GM18870 (cell line): Measurements from ENCODE around the gene CCDC106.

Experiments
- ATAC-seq: cut with Tn5 transposase; IDR thresholded peaks from one replicate; pipeline ENCODE4 v1.9.1; 2021; ENCODE audit warnings: moderate library complexity; ENCODE audit not compliant: unreplicated experiment

The CCDC106 gene

DNA sequence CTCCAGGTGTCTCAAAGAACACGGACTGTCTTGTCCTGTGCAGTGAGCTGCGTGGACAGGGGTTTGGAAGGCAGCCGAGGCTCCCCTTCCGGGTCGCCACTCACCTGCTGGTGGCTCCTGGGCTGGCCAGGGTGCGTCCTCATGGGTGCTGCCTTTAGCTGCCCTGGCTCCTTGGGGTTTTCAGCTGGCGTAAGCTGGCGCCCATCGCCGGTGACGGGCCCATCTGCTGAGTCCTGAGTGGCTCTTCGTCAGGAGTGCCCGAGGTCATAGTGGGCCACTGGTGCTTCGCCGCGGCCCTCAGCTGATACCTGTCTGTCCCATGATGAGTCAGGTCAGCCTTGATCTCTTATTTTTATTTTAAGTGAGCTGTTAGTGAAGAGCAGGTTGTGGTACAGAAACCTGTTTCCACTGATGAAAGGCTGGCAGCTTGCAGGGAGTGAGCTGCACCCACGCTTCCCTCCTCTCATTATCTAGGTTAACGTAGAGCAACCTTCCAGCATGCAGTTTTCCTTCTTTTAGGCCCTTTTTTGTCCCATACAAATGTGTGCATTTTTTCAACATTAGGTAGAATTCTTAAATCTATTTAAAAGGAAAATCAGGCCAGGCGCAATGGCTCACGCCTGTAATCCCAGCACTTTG, 45.4 kb downstream of the CCDC106 start:
- ATAC-seq, result no peak

DNA sequence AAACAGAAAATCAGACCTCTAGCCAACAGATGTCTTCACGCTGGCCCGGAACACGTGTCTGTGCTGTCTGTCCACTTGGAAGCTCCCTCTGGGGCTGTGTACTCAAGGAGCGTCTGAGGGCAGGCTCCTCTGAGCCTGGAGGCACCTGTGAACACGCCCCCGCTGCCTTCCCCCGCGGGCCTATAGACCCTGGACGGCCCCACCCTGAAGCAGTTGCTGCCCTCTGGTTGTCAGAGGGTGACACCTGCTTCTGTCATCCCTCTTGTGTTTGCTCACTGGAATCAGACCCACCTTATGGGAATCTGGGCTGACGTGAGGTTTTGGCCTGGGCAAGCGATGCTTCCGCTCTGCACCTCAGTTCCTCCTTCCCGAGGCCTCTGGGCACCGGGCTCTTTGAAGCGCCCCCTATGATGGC, 46.2 kb downstream of the CCDC106 start:
- no peak for ATAC-seq

DNA sequence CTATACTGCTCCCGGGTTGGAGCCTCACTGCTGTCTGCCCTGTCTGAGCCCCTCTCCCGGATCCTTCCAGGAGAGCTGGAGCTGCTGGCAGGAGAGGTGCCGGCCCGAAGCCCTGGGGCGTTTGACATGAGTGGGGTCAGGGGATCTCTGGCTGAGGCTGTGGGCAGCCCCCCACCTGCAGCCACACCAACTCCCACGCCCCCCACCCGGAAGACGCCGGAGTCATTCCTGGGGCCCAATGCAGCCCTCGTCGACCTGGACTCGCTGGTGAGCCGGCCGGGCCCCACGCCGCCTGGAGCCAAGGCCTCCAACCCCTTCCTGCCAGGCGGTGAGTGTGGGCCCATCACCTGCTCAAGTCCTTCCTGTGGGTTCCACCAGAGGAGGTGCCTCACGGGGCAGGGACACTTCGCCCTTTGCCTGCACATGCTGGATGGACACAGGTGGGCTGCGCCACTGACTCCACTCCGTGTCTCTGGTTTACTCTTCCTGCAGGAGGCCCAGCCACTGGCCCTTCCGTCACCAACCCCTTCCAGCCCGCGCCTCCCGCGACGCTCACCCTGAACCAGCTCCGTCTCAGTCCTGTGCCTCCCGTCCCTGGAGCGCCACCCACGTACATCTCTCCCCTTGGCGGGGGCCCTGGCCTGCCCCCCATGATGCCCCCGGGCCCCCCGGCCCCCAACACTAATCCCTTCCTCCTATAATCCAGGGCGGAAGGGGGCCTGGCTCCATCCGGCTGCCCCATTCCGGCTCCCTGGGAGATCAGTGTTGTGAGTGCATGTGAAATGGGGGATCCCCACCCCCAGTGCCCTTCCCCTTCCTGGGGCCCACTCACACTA, 46.9 kb downstream of the CCDC106 start:
- ATAC-seq, result no peak

DNA sequence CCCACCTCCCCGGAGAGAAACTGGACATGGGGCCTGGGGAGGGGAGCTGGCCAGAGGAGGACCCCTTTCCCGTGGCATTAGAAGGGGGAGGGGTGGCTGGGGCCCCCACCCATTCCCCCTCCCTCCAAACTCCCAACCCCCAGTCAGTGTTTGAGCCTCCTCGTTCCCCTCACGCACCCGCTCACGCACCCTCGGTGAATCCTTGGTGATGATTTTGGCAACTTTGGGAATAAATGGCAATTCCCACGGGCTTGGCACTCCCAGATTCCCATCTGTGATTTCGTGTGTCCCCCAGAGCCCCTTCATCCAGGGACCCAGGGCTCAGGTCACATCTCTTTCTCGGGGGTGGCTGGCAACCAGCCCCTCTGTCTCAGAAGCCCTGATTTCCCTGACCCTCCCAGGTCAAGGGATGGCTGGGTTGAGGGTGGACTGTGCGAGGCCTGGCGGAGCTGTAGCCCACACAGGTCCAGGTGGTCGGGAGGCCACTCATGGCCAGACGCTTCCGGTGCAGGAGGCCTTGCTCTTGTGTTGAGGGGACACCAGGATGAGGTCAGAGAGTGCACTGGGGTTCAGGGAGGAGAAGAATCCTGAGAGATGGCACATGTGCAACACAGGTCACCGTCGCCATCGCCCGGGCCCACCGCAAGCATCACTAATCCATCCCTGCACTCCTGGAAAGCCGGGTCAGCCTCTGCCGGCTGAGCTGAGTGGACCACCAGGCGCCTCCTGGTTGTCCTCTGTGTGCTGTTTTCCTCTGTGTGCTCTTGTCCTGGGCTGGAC, 47.7 kb downstream of the CCDC106 start:
- no peak for ATAC-seq

DNA sequence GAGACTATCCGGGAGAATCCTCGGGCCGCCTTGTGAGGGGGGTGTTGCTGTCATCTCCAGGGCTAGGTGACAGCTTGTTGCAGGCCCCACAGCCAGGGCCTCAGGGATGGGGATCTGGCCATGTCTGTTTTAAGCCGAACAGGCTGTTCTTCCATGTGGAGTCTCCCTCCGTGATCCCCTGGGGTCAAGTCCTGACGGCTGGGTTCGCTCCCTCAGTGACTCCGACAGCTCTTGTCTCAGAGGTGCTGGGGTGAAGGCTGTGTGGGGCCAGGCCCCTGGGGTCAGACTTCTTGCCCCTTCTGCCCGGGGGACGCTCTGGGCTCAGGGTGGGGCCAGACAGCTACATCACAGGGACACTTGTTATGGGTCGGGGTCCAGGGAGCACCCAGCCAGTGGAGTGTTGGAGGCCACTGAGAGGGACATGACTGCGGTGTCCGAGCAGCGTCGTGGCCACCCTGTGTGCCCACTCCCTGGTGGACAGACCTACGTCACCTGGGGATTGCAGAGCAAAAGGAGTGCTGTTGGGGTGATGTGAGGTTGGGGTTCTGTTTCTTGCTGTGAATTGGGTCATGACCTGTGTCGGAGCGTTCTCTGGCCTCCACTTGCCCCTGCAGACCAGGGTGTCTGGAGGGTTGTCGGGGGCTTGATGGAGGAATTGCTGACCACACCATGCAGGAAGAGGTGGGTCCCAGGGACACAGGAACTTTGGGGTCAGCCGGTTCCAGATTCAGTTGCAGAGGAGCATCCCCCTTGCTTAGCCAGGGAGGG, 48.5 kb downstream of the CCDC106 start:
- no peak for ATAC-seq

DNA sequence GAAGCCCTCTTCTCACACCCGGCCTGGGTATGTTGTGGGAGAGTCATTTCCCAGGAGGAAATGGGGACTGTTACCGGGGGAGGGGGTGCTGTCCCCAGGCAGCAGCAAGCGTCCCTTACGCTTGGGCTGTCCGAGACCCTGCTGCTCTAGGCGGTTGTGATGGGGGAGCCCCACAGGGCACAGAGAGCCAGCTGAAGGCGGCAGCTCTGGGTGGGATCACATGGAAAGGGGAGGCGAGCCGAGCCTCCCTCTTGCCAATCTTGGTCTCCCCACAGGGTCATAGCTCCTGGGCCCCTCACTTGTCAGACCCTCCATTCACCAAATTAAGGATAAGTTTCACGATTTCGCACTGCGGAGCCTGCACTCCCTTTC, 49.0 kb downstream of the CCDC106 start:
- ATAC-seq, result no peak

DNA sequence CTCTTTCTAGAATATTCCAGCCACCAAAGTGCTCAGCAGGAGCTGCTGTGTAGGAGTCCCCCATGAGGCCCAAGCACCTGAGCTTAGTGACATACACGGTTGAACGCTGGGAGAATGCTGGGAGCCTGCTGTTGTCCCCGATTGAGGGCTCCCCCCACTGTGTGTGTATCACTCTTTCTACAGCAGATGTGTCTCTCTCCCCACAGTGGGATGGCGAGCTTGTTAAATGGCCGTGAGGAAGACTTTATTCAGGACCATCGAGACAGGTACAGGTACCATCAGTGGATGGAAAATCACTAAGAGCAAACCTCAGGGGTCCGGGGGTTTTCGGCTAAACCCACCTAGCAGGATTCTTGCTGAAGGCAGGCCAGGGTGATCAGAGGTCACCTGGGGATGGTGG, 49.7 kb downstream of the CCDC106 start:
- no peak for ATAC-seq

DNA sequence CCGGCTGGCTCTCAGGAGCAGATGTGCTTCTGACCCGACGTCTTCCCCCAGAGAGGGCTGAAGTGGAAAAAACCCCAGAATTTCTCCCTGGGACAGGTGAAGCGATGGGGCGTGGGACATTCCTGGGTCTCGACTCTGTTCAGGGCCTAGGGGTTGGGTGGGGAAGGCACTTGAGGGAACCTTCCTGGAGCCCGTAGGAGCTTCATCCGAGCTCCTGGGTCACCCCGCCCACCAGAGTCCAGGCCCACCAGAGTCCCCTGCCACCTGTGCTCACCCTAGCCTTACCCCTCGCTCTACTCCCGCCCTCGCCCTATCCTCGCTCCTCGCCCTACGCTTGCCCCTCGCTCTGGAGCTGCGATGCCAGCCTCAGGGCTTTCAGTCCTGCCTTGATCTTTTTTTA, 50.2 kb downstream of the CCDC106 start:
- ATAC-seq, result no peak

DNA sequence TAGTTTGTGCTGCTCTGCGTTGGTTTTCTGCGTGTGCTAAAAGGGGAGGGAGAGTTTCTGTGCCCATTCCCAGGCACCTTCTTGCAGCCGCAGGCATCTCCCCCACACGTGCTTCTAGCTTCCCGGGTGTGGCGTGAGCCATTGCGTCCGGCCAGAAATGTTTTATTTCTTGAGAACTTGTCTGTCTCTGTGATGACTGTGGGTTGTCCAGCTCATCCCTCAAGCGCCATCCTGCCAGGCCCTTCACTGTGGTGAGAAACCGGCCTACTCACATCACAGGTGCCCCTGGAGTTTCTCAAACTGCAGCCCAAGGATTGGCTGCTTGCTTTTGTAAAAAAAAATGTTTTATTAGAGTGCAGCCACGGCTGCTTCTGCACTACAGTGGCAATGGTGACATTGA, 51.2 kb downstream of the CCDC106 start:
- ATAC-seq, result no peak

DNA sequence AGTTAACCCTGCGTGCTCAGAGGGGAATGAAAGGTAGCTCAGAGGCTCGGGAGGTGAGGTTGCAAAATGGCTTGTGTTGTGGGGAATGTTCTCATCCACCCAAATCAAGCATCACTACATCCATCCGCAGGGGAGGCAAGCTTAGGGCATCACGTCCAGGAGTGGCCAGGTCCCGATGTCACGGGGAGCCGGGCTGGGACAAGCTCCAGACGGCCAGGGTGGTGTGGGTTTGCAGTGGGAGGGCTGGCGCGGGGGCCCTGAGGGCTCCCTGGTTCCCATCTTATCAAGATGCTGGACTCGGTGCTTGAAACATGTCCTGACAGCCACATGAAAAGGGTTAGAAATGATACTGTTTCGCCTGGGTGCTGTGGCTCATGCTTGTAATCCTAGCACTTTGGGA, 52.8 kb downstream of the CCDC106 start:
- no peak for ATAC-seq

DNA sequence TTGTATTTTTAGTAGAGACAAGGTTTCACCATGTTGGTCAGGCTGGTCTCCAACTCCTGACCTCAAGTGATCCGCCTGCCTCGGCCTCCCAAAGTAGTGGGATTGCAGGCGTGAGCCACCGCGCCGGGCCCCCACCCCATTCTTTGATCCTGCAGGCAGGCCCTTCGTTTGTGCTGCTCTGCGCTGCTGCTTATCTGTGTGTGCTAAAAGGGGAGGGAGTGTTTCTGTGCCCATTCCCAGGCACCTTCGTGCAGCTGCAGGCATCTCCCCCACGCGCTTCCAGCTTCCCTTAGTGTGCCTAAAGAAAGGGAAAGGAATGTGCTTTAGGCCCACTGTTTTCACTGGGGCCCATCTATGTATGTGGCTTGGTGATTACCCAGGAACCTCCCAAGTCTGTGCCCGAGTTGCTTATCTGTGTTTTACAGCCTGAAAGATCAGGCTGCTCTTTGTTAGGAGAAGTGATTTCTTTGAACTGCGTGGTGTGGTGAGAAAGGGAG, 54.2 kb downstream of the CCDC106 start:
- ATAC-seq, result no peak
